ENCODE measurements around the gene TMA7B.

TMA7B gene

DNA sequence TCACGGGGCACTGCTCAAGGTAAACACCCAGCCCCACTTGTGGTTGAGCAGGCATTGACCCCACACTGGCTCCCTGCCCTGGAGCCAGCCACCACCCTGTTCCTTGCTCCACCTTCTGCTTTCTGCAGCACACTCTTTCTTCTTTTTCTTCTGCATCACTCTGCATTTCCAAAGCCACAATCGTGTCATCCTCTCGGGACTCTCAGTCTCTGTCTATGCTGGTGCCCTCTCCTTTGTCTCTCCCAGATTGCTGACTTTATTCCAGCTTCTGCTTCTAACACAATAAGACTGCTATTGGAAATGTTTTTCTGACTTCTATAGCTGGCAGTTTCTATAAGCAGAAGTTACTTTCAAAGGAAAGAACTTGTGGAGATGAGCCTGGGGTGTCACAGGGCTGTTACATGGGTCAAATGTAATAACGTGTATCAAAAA is 44.9 kb upstream of the TMA7B start:
- H2BK15ac ChIP-seq (replicated peaks; ENCODE audit: low read depth) = no peak overlapping the region
- H3K9ac ChIP-seq (ENCODE audit: low read length) = no peak overlapping the region
- H2BK120ac ChIP-seq (ENCODE audit: low read depth, low read length) = no peak overlapping the region
- H3K79me2 ChIP-seq (ENCODE audit: control insufficient read depth, insufficient read depth, low read length) = no peaks in the 10 kb centered on the region
- H3K4me2 ChIP-seq (ENCODE audit: low read length) = no peak overlapping the region
- H3K23ac ChIP-seq (ENCODE audit: low read length) = no peak overlapping the region
- H4K5ac ChIP-seq (ENCODE audit: low read length) = no peak overlapping the region
- no peak overlapping the region for H3K56ac ChIP-seq (ENCODE audit: low read length)
- no peak for DNase-seq
- H2AK5ac ChIP-seq (ENCODE audit: low read length) = no peak overlapping the region
- no peaks in the 10 kb centered on the region for H3K79me1 ChIP-seq (ENCODE audit: low read length)
- no peaks in the 10 kb centered on the region for H3K36me3 ChIP-seq (ENCODE audit: control insufficient read depth, insufficient read depth, low read length)
- no peak overlapping the region for H3K4ac ChIP-seq (ENCODE audit: low read depth, low read length)
- WGBS (ENCODE audit: extremely low coverage, insufficient coverage, low lambda C conversion rate) = no CpG with 5 or more reads among the region's 4 CpGs
- no peak overlapping the region for H4K8ac ChIP-seq (ENCODE audit: low read depth, low read length)
- peaks cover 3% of the 10 kb centered on the region for H3K4me1 ChIP-seq (ENCODE audit: control insufficient read depth, low read depth, low read length)
- H3K27ac ChIP-seq (ENCODE audit: low read depth, low read length) = no peak overlapping the region
- H3K18ac ChIP-seq (ENCODE audit: low read length) = no peak overlapping the region
- H2BK5ac ChIP-seq (ENCODE audit: low read length) = no peak overlapping the region
- no peaks in the 10 kb centered on the region for H3K27me3 ChIP-seq (ENCODE audit: insufficient read depth, low read length, poor library complexity)
- H3K4me3 ChIP-seq (ENCODE audit: low read length) = no peak overlapping the region

- Histone ChIP-seq H3K27ac (ENCODE audit: low read depth, low read length) (no peak overlapping the region), H3K4me3 (ENCODE audit: low read length) (no peak overlapping the region), H3K56ac (ENCODE audit: low read length) (no peak overlapping the region), H3K4me2 (ENCODE audit: low read length) (no peak overlapping the region), H2BK5ac (ENCODE audit: low read length) (no peak overlapping the region), H2BK120ac (ENCODE audit: low read depth, low read length) (no peak overlapping the region), H4K5ac (ENCODE audit: low read length) (no peak overlapping the region), H3K4me1 (ENCODE audit: control insufficient read depth, low read depth, low read length) (peaks cover 3% of the 10 kb centered on the region), H3K79me2 (ENCODE audit: control insufficient read depth, insufficient read depth, low read length) (no peaks in the 10 kb centered on the region), H3K18ac (ENCODE audit: low read length) (no peak overlapping the region), H3K9ac (ENCODE audit: low read length) (no peak overlapping the region), H2BK15ac (replicated peaks; ENCODE audit: low read depth) (no peak overlapping the region), H3K36me3 (ENCODE audit: control insufficient read depth, insufficient read depth, low read length) (no peaks in the 10 kb centered on the region), H2AK5ac (ENCODE audit: low read length) (no peak overlapping the region), H3K4ac (ENCODE audit: low read depth, low read length) (no peak overlapping the region), H3K27me3 (ENCODE audit: insufficient read depth, low read length, poor library complexity) (no peaks in the 10 kb centered on the region), H4K8ac (ENCODE audit: low read depth, low read length) (no peak overlapping the region), H3K23ac (ENCODE audit: low read length) (no peak overlapping the region), H3K79me1 (ENCODE audit: low read length) (no peaks in the 10 kb centered on the region)
- no CpG with 5 or more reads among the region's 3 CpGs for WGBS (ENCODE audit: extremely low coverage, insufficient coverage, low lambda C conversion rate)
- no peak for DNase-seq
These were observed 43.7 kb upstream of the TMA7B start for GRCh38 chr22:39916496-39916895.

DNA sequence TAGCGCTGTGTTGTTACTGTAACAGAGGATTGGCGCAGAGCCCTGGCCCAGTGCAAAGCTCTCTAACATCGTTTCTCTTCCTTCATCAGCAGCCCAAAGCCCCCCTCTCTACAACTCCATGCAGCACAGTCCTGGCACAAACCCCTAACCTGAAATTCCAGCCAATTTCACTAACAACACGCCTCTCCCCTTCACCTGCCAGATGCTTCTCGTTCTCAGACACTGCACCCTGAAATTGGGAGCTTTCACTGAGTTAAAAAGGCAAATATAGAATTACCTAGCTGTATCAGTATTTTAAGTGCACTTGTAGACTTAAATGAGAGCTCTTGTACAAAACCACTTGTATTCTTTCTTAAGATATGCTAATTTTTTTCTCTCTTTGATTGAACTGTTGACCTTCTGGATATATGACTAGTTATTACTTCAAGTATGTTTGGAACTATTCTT is 43.0 kb upstream of the TMA7B start:
- Histone ChIP-seq H2BK15ac (replicated peaks; ENCODE audit: low read depth) (no peak overlapping the region), H3K4me1 (ENCODE audit: control insufficient read depth, low read depth, low read length) (peaks cover 3% of the 10 kb centered on the region), H3K23ac (ENCODE audit: low read length) (no peak overlapping the region), H3K36me3 (ENCODE audit: control insufficient read depth, insufficient read depth, low read length) (no peaks in the 10 kb centered on the region), H4K5ac (ENCODE audit: low read length) (no peak overlapping the region), H3K27ac (ENCODE audit: low read depth, low read length) (no peak overlapping the region), H3K27me3 (ENCODE audit: insufficient read depth, low read length, poor library complexity) (no peaks in the 10 kb centered on the region), H2AK5ac (ENCODE audit: low read length) (no peak overlapping the region), H2BK5ac (ENCODE audit: low read length) (no peak overlapping the region), H3K4me2 (ENCODE audit: low read length) (no peak overlapping the region), H3K56ac (ENCODE audit: low read length) (no peak overlapping the region), H3K79me1 (ENCODE audit: low read length) (no peaks in the 10 kb centered on the region), H3K4me3 (ENCODE audit: low read length) (no peak overlapping the region), H3K4ac (ENCODE audit: low read depth, low read length) (no peak overlapping the region), H4K8ac (ENCODE audit: low read depth, low read length) (no peak overlapping the region), H3K79me2 (ENCODE audit: control insufficient read depth, insufficient read depth, low read length) (no peaks in the 10 kb centered on the region), H3K18ac (ENCODE audit: low read length) (no peak overlapping the region), H2BK120ac (ENCODE audit: low read depth, low read length) (no peak overlapping the region), H3K9ac (ENCODE audit: low read length) (no peak overlapping the region)
- WGBS (ENCODE audit: extremely low coverage, insufficient coverage, low lambda C conversion rate) = no CpG with 5 or more reads among the region's 5 CpGs
- DNase-seq = no peak

DNA sequence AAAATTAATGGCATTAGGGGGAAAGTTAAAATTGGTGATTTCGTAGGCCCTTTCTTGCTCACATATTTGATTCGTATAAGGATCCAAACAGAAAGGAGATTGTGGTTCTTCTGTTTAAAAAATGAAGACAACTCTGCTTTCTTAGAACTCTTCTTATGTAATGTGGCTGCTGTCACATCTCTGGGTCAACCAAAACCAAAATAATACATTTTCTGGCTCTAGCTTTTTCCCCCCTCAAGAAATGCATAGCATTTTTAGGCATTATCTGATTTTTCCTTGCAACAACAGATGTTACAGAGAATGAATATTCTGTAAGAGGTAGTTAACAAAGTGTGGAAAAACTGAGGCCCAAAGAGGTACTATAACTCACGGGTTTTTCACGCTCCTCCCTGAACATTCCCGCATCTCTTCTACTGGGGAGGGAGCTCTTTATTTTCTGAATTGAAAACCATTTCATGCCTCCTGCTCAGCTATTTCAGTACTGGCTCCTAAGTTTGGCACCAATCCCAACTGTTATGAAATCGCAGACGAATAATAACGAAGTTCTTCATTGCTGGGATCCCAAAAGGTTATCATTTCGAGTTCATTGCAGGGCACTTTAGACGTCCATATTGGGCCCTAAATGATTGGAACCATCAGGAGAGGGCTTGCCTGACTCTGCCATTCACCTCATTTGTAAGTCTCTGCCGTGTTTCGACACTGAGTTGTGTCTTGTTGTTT is 42.3 kb upstream of the TMA7B start:
- WGBS (ENCODE audit: extremely low coverage, insufficient coverage, low lambda C conversion rate) = no CpG with 5 or more reads among the region's 12 CpGs
- no peak overlapping the region for H3K4me2 ChIP-seq (ENCODE audit: low read length)
- H4K8ac ChIP-seq (ENCODE audit: low read depth, low read length) = no peak overlapping the region
- no peaks in the 10 kb centered on the region for H3K79me1 ChIP-seq (ENCODE audit: low read length)
- H3K23ac ChIP-seq (ENCODE audit: low read length) = no peak overlapping the region
- no peak overlapping the region for H3K56ac ChIP-seq (ENCODE audit: low read length)
- no peak overlapping the region for H4K5ac ChIP-seq (ENCODE audit: low read length)
- H3K27me3 ChIP-seq (ENCODE audit: insufficient read depth, low read length, poor library complexity) = no peaks in the 10 kb centered on the region
- no peak overlapping the region for H2BK5ac ChIP-seq (ENCODE audit: low read length)
- H3K4me3 ChIP-seq (ENCODE audit: low read length) = no peak overlapping the region
- H3K36me3 ChIP-seq (ENCODE audit: control insufficient read depth, insufficient read depth, low read length) = no peaks in the 10 kb centered on the region
- H3K9ac ChIP-seq (ENCODE audit: low read length) = no peak overlapping the region
- H3K4me1 ChIP-seq (ENCODE audit: control insufficient read depth, low read depth, low read length) = peaks cover 3% of the 10 kb centered on the region
- H3K18ac ChIP-seq (ENCODE audit: low read length) = no peak overlapping the region
- DNase-seq = no peak
- no peak overlapping the region for H2BK15ac ChIP-seq (replicated peaks; ENCODE audit: low read depth)
- H3K79me2 ChIP-seq (ENCODE audit: control insufficient read depth, insufficient read depth, low read length) = no peaks in the 10 kb centered on the region
- H2AK5ac ChIP-seq (ENCODE audit: low read length) = no peak overlapping the region
- no peak overlapping the region for H3K4ac ChIP-seq (ENCODE audit: low read depth, low read length)
- H2BK120ac ChIP-seq (ENCODE audit: low read depth, low read length) = no peak overlapping the region
- no peak overlapping the region for H3K27ac ChIP-seq (ENCODE audit: low read depth, low read length)

DNA sequence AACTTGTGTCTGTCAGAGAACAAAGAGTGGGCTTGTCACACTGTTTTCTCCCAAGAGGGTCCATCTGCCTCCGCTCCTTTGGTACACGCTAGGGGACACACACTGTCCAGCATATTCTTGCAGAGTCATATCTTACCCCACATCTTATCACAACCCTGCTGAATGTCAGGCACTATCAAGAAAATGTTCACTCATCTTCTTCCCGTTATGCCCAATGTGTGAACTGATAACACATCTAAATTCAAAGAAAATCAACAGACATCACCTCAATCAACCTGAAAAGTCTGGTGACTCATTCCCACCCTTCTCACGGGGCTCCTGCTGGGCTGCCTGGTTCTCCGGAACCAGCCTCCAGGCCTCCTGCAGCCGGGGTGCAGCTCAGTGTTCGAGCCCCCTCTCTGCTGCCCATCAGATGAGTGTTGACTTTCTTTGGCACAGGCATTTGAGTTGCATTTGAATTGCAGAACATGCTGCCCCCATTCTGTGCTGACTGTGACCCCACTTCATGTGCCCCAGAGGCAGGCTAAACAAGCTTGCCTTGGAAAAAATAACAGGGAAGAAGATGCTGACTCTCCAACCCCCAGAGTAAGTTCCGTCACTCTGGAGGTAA is 40.0 kb upstream of the TMA7B start:
- no peak overlapping the region for H2BK15ac ChIP-seq (replicated peaks; ENCODE audit: low read depth)
- no peak overlapping the region for H3K4me2 ChIP-seq (ENCODE audit: low read length)
- H4K5ac ChIP-seq (ENCODE audit: low read length) = no peak overlapping the region
- H3K4me3 ChIP-seq (ENCODE audit: low read length) = no peak overlapping the region
- H2AK5ac ChIP-seq (ENCODE audit: low read length) = no peak overlapping the region
- no peak overlapping the region for H3K9ac ChIP-seq (ENCODE audit: low read length)
- no peak overlapping the region for H3K18ac ChIP-seq (ENCODE audit: low read length)
- H3K27ac ChIP-seq (ENCODE audit: low read depth, low read length) = no peak overlapping the region
- H2BK5ac ChIP-seq (ENCODE audit: low read length) = no peak overlapping the region
- WGBS (ENCODE audit: extremely low coverage, insufficient coverage, low lambda C conversion rate) = no CpG with 5 or more reads among the region's 8 CpGs
- H2BK120ac ChIP-seq (ENCODE audit: low read depth, low read length) = no peak overlapping the region
- no peak overlapping the region for H4K8ac ChIP-seq (ENCODE audit: low read depth, low read length)
- no peak for DNase-seq
- H3K79me1 ChIP-seq (ENCODE audit: low read length) = no peaks in the 10 kb centered on the region
- H3K56ac ChIP-seq (ENCODE audit: low read length) = no peak overlapping the region
- H3K23ac ChIP-seq (ENCODE audit: low read length) = no peak overlapping the region
- no peak overlapping the region for H3K4ac ChIP-seq (ENCODE audit: low read depth, low read length)
- H3K79me2 ChIP-seq (ENCODE audit: control insufficient read depth, insufficient read depth, low read length) = no peaks in the 10 kb centered on the region
- no peaks in the 10 kb centered on the region for H3K36me3 ChIP-seq (ENCODE audit: control insufficient read depth, insufficient read depth, low read length)
- peaks cover 3% of the 10 kb centered on the region for H3K4me1 ChIP-seq (ENCODE audit: control insufficient read depth, low read depth, low read length)
- H3K27me3 ChIP-seq (ENCODE audit: insufficient read depth, low read length, poor library complexity) = no peaks in the 10 kb centered on the region
